TTC549 (cell line): ENCODE data around the gene NAT8.
A peak's percentile ranks its signal among the peaks of the same experiment; 100 is the strongest.
"Not testable (repeated sequence)": the region's sequence is repeated elsewhere in the genome, so short reads cannot be mapped to it uniquely, and the experiment has no call there.

Experiments
- FAIRE-seq: peaks from 2 replicates; lab custom pipeline; 2012; peaks lifted over from hg19 to GRCh38; lab: Jason Lieb, UNC

NAT8 gene

GRCh38 chr2:73642338-73643018 is at the start of gene NAT8:
NAT8 (minus strand) TSS chr2:73642422; CDS start chr2:73641628, 794 bp downstream.
- FAIRE-seq = no peak

- peak; percentile 88 for FAIRE-seq
These were observed 48.3 kb upstream of the NAT8 start for GRCh38 chr2:73690372-73691088.

- not testable (repeated sequence) for FAIRE-seq
These were observed 46.3 kb upstream of the NAT8 start for GRCh38 chr2:73688494-73688893.

- no peak for FAIRE-seq
These were observed 43.7 kb upstream of the NAT8 start for GRCh38 chr2:73685764-73686438.

GRCh38 chr2:73684905-73685304 is 42.7 kb upstream of the NAT8 start:
- not testable (repeated sequence) for FAIRE-seq

- FAIRE-seq = not testable (repeated sequence)
These were observed 42.1 kb upstream of the NAT8 start for GRCh38 chr2:73684325-73684724.

GRCh38 chr2:73679951-73680571 is 37.8 kb upstream of the NAT8 start:
- FAIRE-seq = not testable (repeated sequence)

- not testable (repeated sequence) for FAIRE-seq
These were observed 37.0 kb upstream of the NAT8 start for GRCh38 chr2:73679237-73679636.

- not testable (repeated sequence) for FAIRE-seq
These were observed 35.8 kb upstream of the NAT8 start for GRCh38 chr2:73678008-73678407.

GRCh38 chr2:73676211-73676610 is 34.0 kb upstream of the NAT8 start:
- not testable (repeated sequence) for FAIRE-seq

GRCh38 chr2:73674696-73675157 is 32.5 kb upstream of the NAT8 start:
- FAIRE-seq = not testable (repeated sequence)

- FAIRE-seq = not testable (repeated sequence)
These were observed 27.8 kb upstream of the NAT8 start for GRCh38 chr2:73669976-73670375.

- FAIRE-seq = not testable (repeated sequence)
These were observed 25.0 kb upstream of the NAT8 start for GRCh38 chr2:73667239-73667638.

GRCh38 chr2:73654175-73654574 is 12.0 kb upstream of the NAT8 start:
- FAIRE-seq = no peak

GRCh38 chr2:73652348-73652747 is 10.1 kb upstream of the NAT8 start:
- FAIRE-seq = no peak

- FAIRE-seq = no peak
These were observed 9.5 kb upstream of the NAT8 start for GRCh38 chr2:73651591-73652230.

- not testable (repeated sequence) for FAIRE-seq
These were observed 5.5 kb upstream of the NAT8 start for GRCh38 chr2:73647690-73648089.

GRCh38 chr2:73641767-73642062 is 507 bp downstream of the NAT8 start:
- FAIRE-seq = no peak

- FAIRE-seq = no peak
These were observed 1.1 kb downstream of the NAT8 start for GRCh38 chr2:73640946-73641766.

- FAIRE-seq = no peak
These were observed 1.7 kb downstream of the NAT8 start for GRCh38 chr2:73640511-73640911.

GRCh38 chr2:73638429-73638828 is 3.8 kb downstream of the NAT8 start:
- FAIRE-seq = no peak
